Measurements from ENCODE around the gene CACNB4.
A peak's percentile ranks its signal among the peaks of the same experiment; 100 is the strongest.

CACNB4 gene

DNA sequence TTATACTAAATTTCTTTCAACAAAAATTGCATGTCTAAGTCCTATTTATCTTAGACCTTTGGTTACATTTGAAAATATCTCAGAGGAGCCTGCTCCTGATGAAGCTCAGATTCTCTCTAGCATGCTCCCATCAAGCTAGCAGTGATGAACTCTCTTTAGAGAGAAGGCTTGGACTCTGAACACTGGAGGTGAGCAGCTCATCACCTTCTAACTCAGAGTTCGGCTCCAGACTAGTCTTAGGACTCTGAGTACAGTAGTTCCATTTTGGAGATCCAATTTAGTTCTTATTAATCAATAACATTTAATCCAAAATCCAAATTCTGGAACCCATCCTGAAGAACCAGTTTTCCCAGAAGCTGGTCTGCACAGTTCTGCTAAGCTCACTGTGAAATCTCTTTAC is 107.8 kb downstream of the CACNB4 start:
- Mint-ChIP-seq H3K36me3 (ENCODE audit: low read depth) (no peaks in the 10 kb centered on the region), H3K27me3 (ENCODE audit: low read depth) (no peaks in the 10 kb centered on the region), H3K27ac (no peak overlapping the region), H3K4me3 (no peak overlapping the region), H3K9me3 (no peaks in the 10 kb centered on the region), H3K4me1 (peaks cover 8% of the 10 kb centered on the region)
- TF ChIP-seq, protein P1, sequence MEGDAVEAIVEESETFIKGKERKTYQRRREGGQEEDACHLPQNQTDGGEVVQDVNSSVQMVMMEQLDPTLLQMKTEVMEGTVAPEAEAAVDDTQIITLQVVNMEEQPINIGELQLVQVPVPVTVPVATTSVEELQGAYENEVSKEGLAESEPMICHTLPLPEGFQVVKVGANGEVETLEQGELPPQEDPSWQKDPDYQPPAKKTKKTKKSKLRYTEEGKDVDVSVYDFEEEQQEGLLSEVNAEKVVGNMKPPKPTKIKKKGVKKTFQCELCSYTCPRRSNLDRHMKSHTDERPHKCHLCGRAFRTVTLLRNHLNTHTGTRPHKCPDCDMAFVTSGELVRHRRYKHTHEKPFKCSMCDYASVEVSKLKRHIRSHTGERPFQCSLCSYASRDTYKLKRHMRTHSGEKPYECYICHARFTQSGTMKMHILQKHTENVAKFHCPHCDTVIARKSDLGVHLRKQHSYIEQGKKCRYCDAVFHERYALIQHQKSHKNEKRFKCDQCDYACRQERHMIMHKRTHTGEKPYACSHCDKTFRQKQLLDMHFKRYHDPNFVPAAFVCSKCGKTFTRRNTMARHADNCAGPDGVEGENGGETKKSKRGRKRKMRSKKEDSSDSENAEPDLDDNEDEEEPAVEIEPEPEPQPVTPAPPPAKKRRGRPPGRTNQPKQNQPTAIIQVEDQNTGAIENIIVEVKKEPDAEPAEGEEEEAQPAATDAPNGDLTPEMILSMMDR (IDR thresholded peaks at IDR 0.05; ENCODE audit: unreplicated experiment in 3 of 3) = no peak

DNA sequence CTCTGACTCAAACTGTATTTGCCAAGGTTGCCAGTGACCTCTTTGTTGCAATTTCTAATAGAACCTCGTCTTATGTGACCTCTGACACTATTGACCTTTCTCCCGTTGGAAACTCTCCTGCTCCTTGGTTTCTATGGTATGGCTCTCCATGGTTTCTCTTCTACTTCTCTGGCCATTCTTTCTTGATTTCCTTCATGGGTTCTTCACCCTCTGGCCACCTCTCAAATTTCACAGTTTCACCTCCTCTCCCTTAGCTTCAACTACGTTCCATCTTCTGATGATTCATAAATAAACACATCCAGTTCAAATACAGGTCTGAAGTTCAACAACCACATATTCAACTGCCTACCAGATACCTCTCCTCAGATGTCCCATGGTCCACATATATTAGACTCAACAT is 109.5 kb downstream of the CACNB4 start:
- H3K4me3 Mint-ChIP-seq = no peak overlapping the region
- H3K27me3 Mint-ChIP-seq (ENCODE audit: low read depth) = no peaks in the 10 kb centered on the region
- TF ChIP-seq, protein P1 (IDR thresholded peaks at IDR 0.05; ENCODE audit: unreplicated experiment in 3 of 3) = no peak
- H3K4me1 Mint-ChIP-seq = peaks cover 13% of the 10 kb centered on the region
- no peak overlapping the region for H3K27ac Mint-ChIP-seq
- no peaks in the 10 kb centered on the region for H3K36me3 Mint-ChIP-seq (ENCODE audit: low read depth)
- H3K9me3 Mint-ChIP-seq = no peaks in the 10 kb centered on the region

DNA sequence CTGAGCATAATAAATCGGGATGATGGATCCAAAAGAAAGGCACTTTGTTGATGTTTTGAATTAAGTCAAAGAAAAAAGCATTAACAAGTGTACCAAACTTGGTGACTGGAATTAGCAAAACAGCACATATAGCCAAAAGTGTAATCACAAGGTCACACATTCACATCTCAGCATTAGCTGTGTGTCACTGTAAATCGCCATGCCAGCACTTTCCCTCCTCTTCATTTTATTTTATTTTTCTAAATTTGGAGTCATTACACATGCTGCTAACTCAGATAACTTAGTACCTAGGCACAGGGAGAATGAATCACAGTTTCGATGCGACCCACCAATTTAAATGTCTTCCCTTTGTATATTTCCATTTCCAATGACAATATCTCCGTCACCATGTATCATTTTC is 111.4 kb downstream of the CACNB4 start:
- Mint-ChIP-seq H3K9me3 (no peaks in the 10 kb centered on the region), H3K27ac (no peak overlapping the region), H3K4me3 (no peak overlapping the region), H3K36me3 (ENCODE audit: low read depth) (no peaks in the 10 kb centered on the region), H3K27me3 (ENCODE audit: low read depth) (no peaks in the 10 kb centered on the region), H3K4me1 (peaks cover 13% of the 10 kb centered on the region)
- TF ChIP-seq, protein P1 (IDR thresholded peaks at IDR 0.05; ENCODE audit: unreplicated experiment in 3 of 3) = no peak

DNA sequence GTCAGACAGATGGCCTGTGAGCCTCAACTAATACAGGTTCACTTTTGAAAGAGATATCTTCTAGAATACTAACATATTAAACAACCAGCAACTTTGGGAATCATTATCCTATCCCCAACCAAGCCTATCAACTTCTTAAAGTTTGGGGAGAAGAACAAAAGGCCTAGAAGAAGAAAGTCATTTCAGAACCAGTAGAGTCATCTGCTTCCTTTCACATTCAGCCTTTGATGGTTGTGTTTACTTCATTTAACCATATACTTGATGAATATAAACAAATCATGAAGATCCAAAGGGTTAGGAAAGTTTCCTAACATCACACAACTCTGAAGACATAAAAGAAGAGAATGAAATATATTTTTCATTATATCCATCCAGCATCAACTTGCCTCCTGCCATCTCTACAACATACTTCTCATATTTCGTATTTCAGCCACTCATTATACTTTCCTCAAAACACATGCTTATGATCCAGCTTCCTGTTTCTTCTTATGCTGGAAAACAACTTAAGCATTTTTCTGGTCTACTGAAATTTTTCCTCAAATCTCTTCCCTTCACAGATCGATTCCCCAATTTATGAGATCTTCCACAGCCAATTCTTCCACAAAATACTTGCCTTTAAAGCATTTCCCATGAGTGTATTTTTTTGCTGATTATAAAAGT is 114.3 kb downstream of the CACNB4 start:
- Mint-ChIP-seq H3K27ac (peak overlapping the region in 2 of 3 experiments; percentile 2 to 5), H3K4me1 (peaks cover 12% of the 10 kb centered on the region), H3K9me3 (no peaks in the 10 kb centered on the region)

DNA sequence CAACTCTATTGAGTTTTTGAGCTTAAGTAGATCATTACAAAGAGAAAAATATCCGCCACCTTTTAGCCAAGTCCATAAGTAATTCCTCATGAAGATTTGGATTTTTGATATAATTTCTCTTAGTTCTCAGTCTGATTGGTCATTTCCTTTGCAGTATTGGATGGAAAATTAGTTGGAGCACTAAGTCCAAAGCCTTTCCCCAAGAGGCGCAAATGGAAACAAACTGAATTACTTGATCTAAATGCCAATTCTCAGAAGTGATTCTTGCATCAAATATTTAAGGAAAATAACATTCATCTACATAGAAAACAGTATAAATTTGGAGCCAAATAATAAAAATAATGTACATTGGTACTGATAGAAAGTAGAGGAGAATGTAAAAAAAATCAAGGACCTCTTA is 115.6 kb downstream of the CACNB4 start:
- H3K36me3 Mint-ChIP-seq (ENCODE audit: low read depth) = peaks cover 8% of the 10 kb centered on the region
- no peaks in the 10 kb centered on the region for H3K9me3 Mint-ChIP-seq
- TF ChIP-seq, protein P1 (IDR thresholded peaks at IDR 0.05; ENCODE audit: unreplicated experiment in 3 of 3) = no peak
- peaks cover 20% of the 10 kb centered on the region for H3K4me1 Mint-ChIP-seq
- H3K4me3 Mint-ChIP-seq = no peak overlapping the region
- H3K27ac Mint-ChIP-seq = no peak overlapping the region
- no peaks in the 10 kb centered on the region for H3K27me3 Mint-ChIP-seq (ENCODE audit: low read depth)

More for the DNA sequence above, 114.3 kb downstream of the CACNB4 start:
- TF ChIP-seq, protein P1 (IDR thresholded peaks at IDR 0.05; ENCODE audit: unreplicated experiment in 3 of 3) = no peak
- H3K36me3 Mint-ChIP-seq (ENCODE audit: low read depth) = peaks cover 8% of the 10 kb centered on the region
- H3K27me3 Mint-ChIP-seq (ENCODE audit: low read depth) = no peaks in the 10 kb centered on the region
- H3K4me3 Mint-ChIP-seq = no peak overlapping the region

DNA sequence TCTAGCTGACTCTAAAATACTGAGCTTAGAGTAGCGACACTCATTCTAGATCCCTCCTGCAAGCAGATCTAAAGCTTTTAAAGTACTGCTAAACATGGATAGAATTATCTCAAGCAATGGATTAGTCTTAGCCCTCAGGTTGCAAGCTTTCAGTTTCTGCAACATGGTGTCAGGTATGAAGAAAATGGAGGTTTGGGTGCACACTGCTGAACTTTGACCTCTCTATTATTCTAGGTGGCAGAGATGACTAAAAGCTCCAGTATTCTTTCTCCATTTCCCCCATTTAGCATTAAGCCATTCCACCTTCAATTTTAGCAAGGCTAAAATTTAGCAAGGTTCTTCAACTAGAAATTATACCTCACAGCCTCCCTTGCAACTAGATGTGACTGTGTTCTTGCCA is 117.0 kb downstream of the CACNB4 start:
- Mint-ChIP-seq H3K27ac (no peak overlapping the region), H3K4me3 (no peak overlapping the region), H3K9me3 (no peaks in the 10 kb centered on the region), H3K36me3 (ENCODE audit: low read depth) (peaks cover 8% of the 10 kb centered on the region), H3K27me3 (ENCODE audit: low read depth) (no peaks in the 10 kb centered on the region), H3K4me1 (peaks cover 20% of the 10 kb centered on the region)
- TF ChIP-seq, protein P1 (IDR thresholded peaks at IDR 0.05; ENCODE audit: unreplicated experiment in 3 of 3) = no peak
